MG63 (cell line): ENCODE data around the gene MVP. TPM values are rescaled to one million over a fixed set of nuclear protein-coding genes. Genes with fewer than 3 reads are reported as not detected.

Experiments used
- DNase-seq: peaks from one replicate; pipeline ENCODE4 v3.0.0-alpha.2; 2020
- H3K27me3 ChIP-seq: fragments of 250-450 bp; sonication (Bioruptor Pico); 2 replicates; pipeline ENCODE4 v1.5.1; 2020; ENCODE audit warnings: mild to moderate bottlenecking, moderate library complexity
- H3K36me3 ChIP-seq: fragments of 250-450 bp; sonication (Bioruptor Pico); 2 replicates; pipeline ENCODE4 v1.5.1; 2020; ENCODE audit warnings: mild to moderate bottlenecking, moderate library complexity
- H3K4me3 ChIP-seq: fragments of 250-450 bp; sonication (Bioruptor Pico); 2 replicates; pipeline ENCODE4 v1.5.1; 2020; ENCODE audit warnings: mild to moderate bottlenecking, moderate library complexity
- H3K9me3 ChIP-seq: fragments of 250-450 bp; sonication (Bioruptor Pico); 2 replicates; pipeline ENCODE4 v1.5.1; 2020; ENCODE audit warnings: mild to moderate bottlenecking, moderate library complexity
- total RNA-seq: library from RNA; depleted of rRNA; stranded (reverse); fragments of >200 nt; shearing (Covaris generic); gene quantifications from 2 replicates; pipeline ENCODE4 v1.2.3, GENCODE V29; 2014; ENCODE audit warnings: low replicate concordance

MVP gene
- total RNA-seq, 1 experiment from 2014 or later = 147 TPM

GRCh38 chr16:29811170-29811895 is 8.9 kb upstream of the MVP start:
- Histone ChIP-seq H3K36me3 (peaks cover 35% of the 10 kb centered on the region), H3K9me3 (no peaks in the 10 kb centered on the region), H3K27me3 (no peaks in the 10 kb centered on the region), H3K4me3 (peak overlapping the region; percentile 53)
- DNase-seq = peak; percentile 99

- DNase-seq = peak; percentile 74
- Histone ChIP-seq H3K36me3 (peaks cover 35% of the 10 kb centered on the region), H3K9me3 (no peaks in the 10 kb centered on the region), H3K4me3 (peak within 1 kb of the TSS; percentile 53), H3K27me3 (no peaks in the 10 kb centered on the region)
Measured at GRCh38 chr16:29811896-29812665, 8.2 kb upstream of the MVP start, which contains the start of gene PRRT2. Gene PRRT2 (plus strand): TSS chr16:29812193. CDS start chr16:29813055, 862 bp downstream.

- H3K27me3 ChIP-seq = no peaks in the 10 kb centered on the region
- no peaks in the 10 kb centered on the region for H3K9me3 ChIP-seq
- H3K4me3 ChIP-seq = peak overlapping the region; percentile 53
- no peak for DNase-seq
- H3K36me3 ChIP-seq = peaks cover 32% of the 10 kb centered on the region
Measured at GRCh38 chr16:29812754-29813643, 7.3 kb upstream of the MVP start.

GRCh38 chr16:29813644-29814562 is 6.4 kb upstream of the MVP start:
- no peak for DNase-seq
- H3K27me3 ChIP-seq = no peaks in the 10 kb centered on the region
- no peak overlapping the region for H3K4me3 ChIP-seq
- peaks cover 32% of the 10 kb centered on the region for H3K36me3 ChIP-seq
- H3K9me3 ChIP-seq = no peaks in the 10 kb centered on the region

DNA sequence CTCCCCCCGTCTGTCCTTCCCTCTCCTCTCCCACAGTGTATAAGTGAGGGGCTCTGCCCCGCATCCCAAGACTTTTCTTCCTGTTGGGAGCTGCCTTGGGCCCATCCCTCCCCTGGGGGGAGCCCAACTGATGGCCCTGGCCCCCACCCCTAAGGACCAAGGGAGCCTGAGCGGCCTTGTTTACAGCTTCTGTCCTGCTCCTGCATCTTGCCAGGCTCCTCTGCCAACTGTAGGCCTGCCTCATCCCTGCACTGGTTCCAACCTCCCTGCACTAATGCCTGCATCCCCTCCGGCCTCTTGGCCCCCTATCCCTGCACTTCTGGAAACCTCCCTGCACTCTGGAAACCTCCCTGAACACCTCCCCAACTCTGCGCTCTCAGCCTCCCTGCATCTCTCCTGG is 5.7 kb upstream of the MVP start:
- H3K9me3 ChIP-seq = no peaks in the 10 kb centered on the region
- no peaks in the 10 kb centered on the region for H3K27me3 ChIP-seq
- no peak for DNase-seq
- H3K36me3 ChIP-seq = peaks cover 33% of the 10 kb centered on the region
- H3K4me3 ChIP-seq = no peak overlapping the region

GRCh38 chr16:29815032-29815721 is 5.1 kb upstream of the MVP start:
- DNase-seq = peak; percentile 52
- H3K9me3 ChIP-seq = no peaks in the 10 kb centered on the region
- peaks cover 33% of the 10 kb centered on the region for H3K36me3 ChIP-seq
- H3K27me3 ChIP-seq = no peaks in the 10 kb centered on the region
- H3K4me3 ChIP-seq = peak overlapping the region; percentile 83

GRCh38 chr16:29815793-29816693 is 4.2 kb upstream of the MVP start, which contains the start of gene PAGR1:
Gene PAGR1 (plus strand): TSS chr16:29816152. CDS start chr16:29816526, 374 bp downstream.
- H3K4me3 ChIP-seq = peak within 1 kb of the TSS; percentile 83
- H3K9me3 ChIP-seq = no peaks in the 10 kb centered on the region
- H3K27me3 ChIP-seq = no peaks in the 10 kb centered on the region
- DNase-seq = peak; percentile 98
- peaks cover 36% of the 10 kb centered on the region for H3K36me3 ChIP-seq

GRCh38 chr16:29816694-29817441 is 3.4 kb upstream of the MVP start:
- Histone ChIP-seq H3K36me3 (peaks cover 41% of the 10 kb centered on the region), H3K4me3 (peak overlapping the region; percentile 83), H3K27me3 (no peaks in the 10 kb centered on the region), H3K9me3 (no peaks in the 10 kb centered on the region)
- DNase-seq = peak; percentile 81

DNA sequence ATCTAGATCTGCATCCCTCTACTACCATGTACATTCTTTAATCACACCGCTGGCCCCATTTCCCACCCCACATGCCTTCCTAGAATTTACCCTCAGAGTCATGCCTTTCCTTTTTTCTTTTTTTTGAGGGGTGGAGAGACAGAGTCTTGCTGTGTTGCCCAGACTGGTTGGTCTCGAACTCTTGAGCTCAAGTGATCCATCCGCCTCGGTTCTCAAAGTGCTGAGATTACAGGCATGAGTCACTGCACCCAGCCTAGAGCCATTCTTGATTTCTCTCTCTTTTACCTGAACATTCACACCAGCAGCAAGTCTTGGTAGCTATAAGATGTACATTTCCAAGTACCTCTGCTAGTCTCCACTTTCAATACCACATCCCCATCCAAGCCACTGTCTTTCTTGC is 2.2 kb upstream of the MVP start:
- DNase-seq = no peak
- peak overlapping the region; percentile 83 for H3K4me3 ChIP-seq
- H3K27me3 ChIP-seq = no peaks in the 10 kb centered on the region
- H3K9me3 ChIP-seq = no peaks in the 10 kb centered on the region
- H3K36me3 ChIP-seq = peaks cover 48% of the 10 kb centered on the region

DNA sequence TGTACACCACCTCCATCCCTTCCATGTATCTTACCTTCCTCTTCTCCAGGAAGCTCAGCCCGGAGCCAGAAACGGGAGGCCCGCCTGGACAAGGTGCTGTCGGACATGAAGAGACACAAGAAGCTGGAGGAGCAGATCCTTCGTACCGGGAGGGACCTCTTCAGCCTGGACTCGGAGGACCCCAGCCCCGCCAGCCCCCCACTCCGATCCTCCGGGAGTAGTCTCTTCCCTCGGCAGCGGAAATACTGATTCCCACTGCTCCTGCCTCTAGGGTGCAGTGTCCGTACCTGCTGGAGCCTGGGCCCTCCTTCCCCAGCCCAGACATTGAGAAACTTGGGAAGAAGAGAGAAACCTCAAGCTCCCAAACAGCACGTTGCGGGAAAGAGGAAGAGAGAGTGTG is 756 bp upstream of the MVP start:
- Histone ChIP-seq H3K9me3 (no peaks in the 10 kb centered on the region), H3K27me3 (no peaks in the 10 kb centered on the region), H3K4me3 (peak overlapping the region; percentile 68), H3K36me3 (peaks cover 50% of the 10 kb centered on the region)
- no peak for DNase-seq

- peak; percentile 61 for DNase-seq
- H3K9me3 ChIP-seq = no peaks in the 10 kb centered on the region
- H3K27me3 ChIP-seq = no peaks in the 10 kb centered on the region
- H3K36me3 ChIP-seq = peaks cover 50% of the 10 kb centered on the region
- H3K4me3 ChIP-seq = peak overlapping the region; percentile 68
Measured at GRCh38 chr16:29820730-29821642, 724 bp downstream of the MVP start.

DNA sequence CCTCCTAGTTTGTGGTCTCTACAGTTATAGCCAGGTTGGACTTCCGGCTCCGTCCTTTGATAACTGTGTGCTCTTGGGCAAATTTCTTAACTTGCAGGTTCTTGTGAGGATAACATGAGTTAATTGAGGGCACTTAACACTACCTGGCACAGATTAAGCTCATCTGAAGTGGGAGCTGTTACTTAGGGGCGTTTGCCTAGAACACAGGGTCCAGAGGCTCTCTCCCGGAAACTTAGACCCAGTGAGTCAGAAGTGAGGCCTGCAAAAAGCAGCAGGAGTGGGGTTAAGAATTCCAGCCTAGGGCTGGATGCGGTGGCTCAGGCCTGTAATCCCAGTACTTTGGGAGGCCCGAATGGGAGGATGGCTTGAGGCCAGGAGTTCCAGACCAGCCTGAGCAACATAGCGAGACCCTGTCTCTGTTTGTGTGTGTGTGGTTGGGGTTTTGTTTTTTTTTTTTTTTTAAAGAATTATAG is 1.4 kb downstream of the MVP start:
- Histone ChIP-seq H3K9me3 (no peaks in the 10 kb centered on the region), H3K27me3 (no peaks in the 10 kb centered on the region), H3K4me3 (peak overlapping the region; percentile 68), H3K36me3 (peaks cover 50% of the 10 kb centered on the region)
- peak; percentile 89 for DNase-seq

DNA sequence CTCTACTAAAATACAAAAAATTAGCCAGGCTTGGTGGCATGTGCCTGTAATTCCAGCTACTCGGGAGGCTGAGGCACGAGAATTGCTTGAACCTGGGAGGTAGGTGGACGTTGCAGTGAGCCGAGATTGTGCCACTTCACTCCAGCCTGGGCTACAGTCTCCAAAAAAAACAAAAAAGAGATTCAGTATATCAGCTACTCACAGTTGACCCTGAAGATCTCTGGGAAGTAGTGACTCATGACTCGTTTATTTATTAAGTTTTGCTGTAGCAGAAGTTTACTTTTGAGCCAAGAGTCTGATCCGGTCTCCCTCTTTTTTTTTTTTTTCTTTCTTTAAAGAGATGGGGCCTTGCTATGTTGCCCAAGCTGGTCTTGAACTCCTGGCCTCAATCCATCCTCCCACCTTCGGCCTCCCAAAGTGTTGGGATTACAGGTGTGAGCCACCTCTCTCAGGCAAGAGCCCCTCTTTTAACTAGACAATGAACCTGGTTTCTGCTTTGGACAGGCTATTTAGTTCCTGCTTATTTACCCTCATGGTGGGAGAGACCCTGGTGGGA is 4.4 kb downstream of the MVP start:
- H3K36me3 ChIP-seq = peaks cover 29% of the 10 kb centered on the region
- peak overlapping the region; percentile 26 for H3K4me3 ChIP-seq
- no peak for DNase-seq
- no peaks in the 10 kb centered on the region for H3K9me3 ChIP-seq
- H3K27me3 ChIP-seq = no peaks in the 10 kb centered on the region
